Activated CD8-positive, alpha-beta T cell treated with anti-CD3 and anti-CD28 coated beads for 36 hours (primary cell): ENCODE data around the gene KCNIP1. TPM values are rescaled to one million over a fixed set of nuclear protein-coding genes. Genes with fewer than 3 reads are reported as not detected.

Experiments
- ATAC-seq: fragments of 200-7000 bp; cut with Tn5 transposase; one replicate; pipeline ENCODE4 v1.10.0; 2021; ENCODE audit warnings: mild to moderate bottlenecking, moderate library complexity
- CTCF ChIA-PET: fragments of 350-600 bp; sonication (Branson Sonifier 250); formaldehyde crosslinking; loops from one replicate; lab custom pipeline; 2021; ENCODE audit warnings: antibody characterized with exemption; lab: Charles Lee
- POLR2A ChIA-PET: fragments of 350-600 bp; sonication (Branson Sonifier 250); formaldehyde crosslinking; loops from one replicate; lab custom pipeline; 2021; ENCODE audit warnings: antibody characterized with exemption; lab: Charles Lee
- DNase-seq: peaks from one replicate; pipeline ENCODE4 v3.0.0-alpha.2; 2020
- H3K27ac Mint-ChIP-seq: one replicate; pipeline ENCODE4 v1.8.0; 2021; ENCODE audit warnings: mild to moderate bottlenecking, mixed read lengths
- H3K27me3 Mint-ChIP-seq: one replicate; pipeline ENCODE4 v1.8.0; 2021; ENCODE audit warnings: mixed read lengths
- H3K36me3 Mint-ChIP-seq: one replicate; pipeline ENCODE4 v1.8.0; 2021; ENCODE audit warnings: low read depth, mixed read lengths
- H3K4me1 Mint-ChIP-seq: one replicate; pipeline ENCODE4 v1.8.0; 2021; ENCODE audit warnings: low read depth, mixed read lengths
- H3K4me3 Mint-ChIP-seq: one replicate; pipeline ENCODE4 v1.8.0; 2021; ENCODE audit warnings: mild to moderate bottlenecking, moderate library complexity, mixed read lengths
- H3K9me3 Mint-ChIP-seq: one replicate; pipeline ENCODE4 v1.8.0; 2021; ENCODE audit warnings: mixed read lengths
- intact Hi-C: fragments of 100-400 bp; cut with micrococcal nuclease; formaldehyde crosslinking; loops from one replicate; pipeline ENCODE4 v1.10.0; 2022
- total RNA-seq, 2 experiments: library from RNA; stranded (reverse); gene quantifications; one replicate each; pipeline ENCODE4 v1.2.3, GENCODE V29; 2021
- TF ChIP-seq, protein P1 (sequence below): fragments of 200-600 bp; IDR thresholded peaks from one replicate; pipeline ENCODE4 v1.8.0; 2022; ENCODE audit warnings: antibody characterized with exemption, mild to moderate bottlenecking

The KCNIP1 gene
- total RNA-seq, 2 experiments from 2014 or later = not detected

DNA sequence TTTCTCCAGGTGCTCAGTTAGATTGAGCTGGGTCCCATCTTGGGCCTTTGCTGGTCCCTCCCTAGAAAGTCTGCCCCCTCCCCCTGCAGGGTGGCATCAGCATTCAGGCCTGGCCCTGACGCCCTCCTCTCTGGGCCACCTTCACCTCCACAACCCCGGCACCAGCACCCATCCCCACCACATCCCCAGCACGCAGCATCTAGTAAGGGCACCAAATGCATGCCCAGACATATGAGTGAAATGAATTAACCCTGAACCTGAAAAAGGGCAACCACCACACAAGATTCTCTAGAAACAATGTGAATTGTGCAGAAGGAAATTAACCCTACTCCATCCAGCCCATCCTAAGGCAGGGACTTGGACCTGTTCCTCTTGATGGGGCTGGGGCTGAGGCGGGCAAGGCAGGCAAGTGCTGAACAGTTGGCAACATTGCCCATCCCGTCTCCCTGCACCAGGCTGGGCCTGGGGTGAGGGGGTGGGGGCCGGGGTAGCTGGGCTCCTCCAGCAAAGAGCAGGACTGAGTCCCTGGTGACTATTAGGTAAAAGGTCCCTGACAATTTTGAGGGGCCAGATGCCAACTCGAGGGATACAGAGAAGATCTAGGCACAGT is 125.9 kb downstream of the KCNIP1 start:
- Mint-ChIP-seq H3K4me3 (no peak overlapping the region), H3K27me3 (peaks cover 6% of the 10 kb centered on the region), H3K36me3 (no peaks in the 10 kb centered on the region), H3K9me3 (no peaks in the 10 kb centered on the region), H3K27ac (no peak overlapping the region), H3K4me1 (peaks cover 16% of the 10 kb centered on the region)
- DNase-seq (no peak), ATAC-seq (no peak)
- intact Hi-C loops = loop anchor here (10.0 kb wide), 1 partner anchor 405 kb away; no protein-coding TSS in a partner anchor
- TF ChIP-seq, protein P1, sequence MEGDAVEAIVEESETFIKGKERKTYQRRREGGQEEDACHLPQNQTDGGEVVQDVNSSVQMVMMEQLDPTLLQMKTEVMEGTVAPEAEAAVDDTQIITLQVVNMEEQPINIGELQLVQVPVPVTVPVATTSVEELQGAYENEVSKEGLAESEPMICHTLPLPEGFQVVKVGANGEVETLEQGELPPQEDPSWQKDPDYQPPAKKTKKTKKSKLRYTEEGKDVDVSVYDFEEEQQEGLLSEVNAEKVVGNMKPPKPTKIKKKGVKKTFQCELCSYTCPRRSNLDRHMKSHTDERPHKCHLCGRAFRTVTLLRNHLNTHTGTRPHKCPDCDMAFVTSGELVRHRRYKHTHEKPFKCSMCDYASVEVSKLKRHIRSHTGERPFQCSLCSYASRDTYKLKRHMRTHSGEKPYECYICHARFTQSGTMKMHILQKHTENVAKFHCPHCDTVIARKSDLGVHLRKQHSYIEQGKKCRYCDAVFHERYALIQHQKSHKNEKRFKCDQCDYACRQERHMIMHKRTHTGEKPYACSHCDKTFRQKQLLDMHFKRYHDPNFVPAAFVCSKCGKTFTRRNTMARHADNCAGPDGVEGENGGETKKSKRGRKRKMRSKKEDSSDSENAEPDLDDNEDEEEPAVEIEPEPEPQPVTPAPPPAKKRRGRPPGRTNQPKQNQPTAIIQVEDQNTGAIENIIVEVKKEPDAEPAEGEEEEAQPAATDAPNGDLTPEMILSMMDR = no peak
- CTCF ChIA-PET = interaction anchor here (1.4 kb wide), 1 partner anchor 194 kb away, joined by 3 read pairs; no protein-coding TSS in a partner anchor
- POLR2A ChIA-PET = no interaction called here

DNA sequence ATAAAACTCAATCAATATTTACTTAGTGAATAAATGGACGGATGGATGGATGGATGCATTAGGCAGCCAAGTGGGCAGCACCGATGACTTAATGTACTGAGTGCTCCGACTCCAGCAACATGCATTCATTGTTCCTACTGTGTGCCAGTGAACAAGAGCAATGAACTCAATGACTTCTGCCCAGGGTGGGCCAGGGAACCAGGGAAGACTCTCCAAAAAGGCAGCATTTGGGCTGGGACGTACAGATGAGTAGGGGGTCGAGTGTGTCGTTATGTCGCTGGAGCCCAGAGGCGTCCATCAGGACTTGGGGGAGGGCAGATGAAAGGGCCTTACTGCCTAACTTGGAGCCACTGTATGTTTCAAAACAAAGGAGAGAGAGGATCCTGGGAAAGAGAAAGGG is 126.4 kb downstream of the KCNIP1 start:
- no peak for DNase-seq
- ChIA-PET POLR2A (no interaction called here), CTCF (interaction anchor here (1.8 to 9.6 kb wide), 2 partner anchors 197 to 220 kb away, joined by 4 to 118 read pairs; no protein-coding TSS in a partner anchor)
- TF ChIP-seq, protein P1 = no peak
- Mint-ChIP-seq H3K27ac (no peak overlapping the region), H3K36me3 (no peaks in the 10 kb centered on the region), H3K27me3 (peaks cover 6% of the 10 kb centered on the region), H3K4me1 (peaks cover 16% of the 10 kb centered on the region), H3K4me3 (no peak overlapping the region), H3K9me3 (no peaks in the 10 kb centered on the region)
- ATAC-seq = no peak
- intact Hi-C loops = loop anchor here (10.0 kb wide), 1 partner anchor 405 kb away; no protein-coding TSS in a partner anchor

- TF ChIP-seq, protein P1 = no peak
- peak; percentile 35 for ATAC-seq
- intact Hi-C loops = loop anchor here (10.0 kb wide), 1 partner anchor 406 kb away; no protein-coding TSS in a partner anchor
- Mint-ChIP-seq H3K27me3 (peaks cover 6% of the 10 kb centered on the region), H3K27ac (no peak overlapping the region), H3K9me3 (no peaks in the 10 kb centered on the region), H3K4me1 (peaks cover 16% of the 10 kb centered on the region), H3K4me3 (no peak overlapping the region), H3K36me3 (no peaks in the 10 kb centered on the region)
- no peak for DNase-seq
- CTCF ChIA-PET = interaction anchor here (0.9 to 9.6 kb wide), 9 partner anchors 11 to 220 kb away, joined by 3 to 118 read pairs (median 4); no protein-coding TSS in a partner anchor
- POLR2A ChIA-PET = interaction anchor here (0.5 kb wide), 1 partner anchor 66 kb away, joined by 3 read pairs; no protein-coding TSS in a partner anchor
These were observed 126.9 kb downstream of the KCNIP1 start for GRCh38 chr5:170630711-170631141.

DNA sequence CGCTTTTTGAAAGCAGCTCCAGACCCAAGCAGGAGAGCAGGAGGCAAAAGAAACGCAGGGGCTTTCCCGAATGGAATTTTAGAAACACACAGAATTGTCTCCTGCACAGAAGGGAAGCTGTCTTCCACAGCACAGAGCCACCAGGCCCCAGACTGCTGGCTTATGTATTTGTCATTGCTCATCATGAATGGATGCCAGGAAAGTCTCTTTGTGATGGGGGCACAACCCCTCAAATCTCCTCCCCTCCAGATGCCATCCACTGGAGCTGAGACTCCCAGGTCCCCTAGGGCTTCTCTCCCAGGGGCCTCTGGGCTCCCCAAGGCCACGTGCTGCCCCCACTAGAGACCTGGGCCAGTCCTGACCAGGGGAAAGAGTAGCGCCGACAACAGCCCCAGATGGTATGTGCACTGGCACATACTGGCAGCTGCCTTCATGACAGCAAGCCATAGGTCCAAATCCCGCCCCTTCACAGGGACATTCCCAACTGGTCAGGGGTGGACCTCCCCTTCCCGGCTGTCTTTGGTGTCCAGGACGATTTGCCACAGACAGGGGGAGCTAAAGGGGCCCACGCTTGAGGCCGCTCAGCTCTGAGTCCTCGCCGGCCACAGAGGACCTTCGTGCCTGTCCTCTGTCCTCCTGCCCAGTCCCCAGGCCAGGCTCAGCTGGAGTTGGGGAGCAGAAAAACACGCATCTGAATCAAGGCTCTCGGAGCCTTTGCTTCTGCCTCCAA is 127.8 kb downstream of the KCNIP1 start:
- H3K27me3 Mint-ChIP-seq = peaks cover 6% of the 10 kb centered on the region
- DNase-seq (no peak), ATAC-seq (no peak)
- H3K4me1 Mint-ChIP-seq = peaks cover 16% of the 10 kb centered on the region
- ChIA-PET CTCF (interaction anchor here (0.9 to 9.6 kb wide), 15 partner anchors 12 to 395 kb away, joined by 3 to 118 read pairs (median 4); no protein-coding TSS in a partner anchor), POLR2A (interaction anchor here (0.5 kb wide), 2 partner anchors 21 to 537 kb away, joined by 3 read pairs; no protein-coding TSS in a partner anchor)
- TF ChIP-seq, protein P1 = no peak
- no peak overlapping the region for H3K27ac Mint-ChIP-seq
- intact Hi-C loops = loop anchor here (10.0 kb wide), 1 partner anchor 407 kb away; no protein-coding TSS in a partner anchor
- no peak overlapping the region for H3K4me3 Mint-ChIP-seq
- H3K9me3 Mint-ChIP-seq = no peaks in the 10 kb centered on the region
- no peaks in the 10 kb centered on the region for H3K36me3 Mint-ChIP-seq
